H1 (cell line): ENCODE measurements around the gene PCYT2. TPM values are rescaled to one million over a fixed set of nuclear protein-coding genes. Genes with fewer than 3 reads are reported as not detected.

Experiments
- ASH2L ChIP-seq: fragments of 200-600, 300-600 bp; sonication (generic); IDR thresholded peaks from one replicate; pipeline ENCODE4 v1.7.1; 2017; ENCODE audit warnings: low read length
- EP300 ChIP-seq, 2 experiments: IDR thresholded peaks; 1 replicate in 1 of 2; 2 replicates in 1 of 2; pipeline ENCODE4 v1.6.1; 2011 to 2012; ENCODE audit warnings: low read depth in 2 of 2, low read length in 2 of 2, mild to moderate bottlenecking in 2 of 2, borderline replicate concordance in 1 of 2, inconsistent platforms in 1 of 2, moderate library complexity in 1 of 2
- EZH2 ChIP-seq: fragments of 200-600 bp; sonication (generic); IDR thresholded peaks from 2 replicates; pipeline ENCODE4 v1.7.1; 2012; ENCODE audit warnings: low read depth, mild to moderate bottlenecking, moderate library complexity, low read length, inconsistent platforms; ENCODE audit not compliant: severe bottlenecking
- GABPA ChIP-seq: IDR thresholded peaks from 2 replicates; pipeline ENCODE4 v1.6.1; 2011; ENCODE audit warnings: mild to moderate bottlenecking, low read length, moderate library complexity, borderline replicate concordance; ENCODE audit not compliant: insufficient read depth
- KDM1A ChIP-seq: fragments of 200-600, 300-600 bp; sonication (generic); IDR thresholded peaks from 2 replicates; pipeline ENCODE4 v1.7.1; 2016; ENCODE audit warnings: mild to moderate bottlenecking, low read length, borderline replicate concordance
- KDM4A ChIP-seq: IDR thresholded peaks from one replicate; pipeline ENCODE4 v1.7.1; 2012; ENCODE audit warnings: low read depth, mild to moderate bottlenecking, moderate library complexity, low read length, inconsistent platforms; ENCODE audit not compliant: severe bottlenecking
- KDM5A ChIP-seq: fragments of 200-600 bp; IDR thresholded peaks from 2 replicates; pipeline ENCODE4 v1.7.1; 2012; ENCODE audit warnings: mild to moderate bottlenecking, low read length, inconsistent platforms, mixed read lengths
- MAFK ChIP-seq: IDR thresholded peaks from 2 replicates; pipeline ENCODE4 v1.6.1; 2012; ENCODE audit warnings: low read depth, mild to moderate bottlenecking, improper control_type of control experiment, low read length
- RAD21 ChIP-seq, 2 experiments: IDR thresholded peaks in 1 of 2; conservative IDR thresholded peaks in 1 of 2; 2 replicates each; pipeline ENCODE4 v1.6.1; 2011; ENCODE audit warnings: low read depth in 2 of 2, low read length in 2 of 2, improper control_type of control experiment in 1 of 2, inconsistent platforms in 1 of 2, mild to moderate bottlenecking in 1 of 2, moderate library complexity in 1 of 2
- SP4 ChIP-seq: IDR thresholded peaks from 2 replicates; pipeline ENCODE4 v1.6.1; 2012; ENCODE audit warnings: low read length, inconsistent platforms
- SRF ChIP-seq: IDR thresholded peaks from 2 replicates; pipeline ENCODE4 v1.6.1; 2011; ENCODE audit warnings: mild to moderate bottlenecking, low read depth, low read length, moderate library complexity
- TBP ChIP-seq: IDR thresholded peaks from 2 replicates; pipeline ENCODE4 v1.6.1; 2011; ENCODE audit warnings: low read depth, low read length, improper control_type of control experiment
- TCF12 ChIP-seq: IDR thresholded peaks from 2 replicates; pipeline ENCODE4 v1.6.1; 2011; ENCODE audit warnings: low read depth, mild to moderate bottlenecking, low read length
- USF2 ChIP-seq: IDR thresholded peaks from 2 replicates; pipeline ENCODE4 v1.6.1; 2011; ENCODE audit warnings: low read length, improper control_type of control experiment
- YY1 ChIP-seq: IDR thresholded peaks from 2 replicates; pipeline ENCODE4 v1.6.1; 2011; ENCODE audit warnings: low read depth, mild to moderate bottlenecking, low read length
- polyA plus RNA-seq, 7 experiments: library from polyadenylated mRNA; depleted of rRNA in 3 of 7; stranded (reverse) in 5 of 7; unstranded in 2 of 7; fragments of >200 nt in 5 of 7; fragments of 200-250 nt in 2 of 7; gene quantifications; 1 replicate in 5 of 7; 2 replicates in 1 of 7; 4 replicates in 1 of 7; pipeline versions ENCODE4 v1.2.1 to v1.2.3, GENCODE V29; 2011 to 2013; ENCODE audit warnings: missing spikeins in 2 of 7, mixed read lengths in 2 of 7
- total RNA-seq: library from RNA; stranded (reverse); fragmentation: NEBNext Ultra II Directional; extraction: Animal tissue kit (Norgen Biotek cat#: 25700); gene quantifications from 2 replicates; pipeline ENCODE4 v1.2.1, GENCODE V29; 2021
- TF ChIP-seq, protein P1 (sequence below): IDR thresholded peaks from 2 replicates; pipeline ENCODE4 v1.6.1; 2012; ENCODE audit warnings: inconsistent platforms
- TF ChIP-seq, protein P2 (sequence below), 3 experiments: IDR thresholded peaks; 1 replicate in 2 of 3; 2 replicates in 1 of 3; pipeline versions ENCODE4 v1.5.1 to v1.6.1; 2011; ENCODE audit warnings: low read length in 3 of 3, mild to moderate bottlenecking in 3 of 3, inconsistent platforms in 2 of 3, low read depth in 1 of 3, moderate library complexity in 1 of 3; ENCODE audit not compliant: insufficient read depth in 1 of 3; ENCODE audit errors: control extremely low read depth in 1 of 3

The PCYT2 gene
- total and polyA plus RNA-seq, 2 of the 8 experiments (the other 6 are each of a cell fraction or from before 2014, with no cell fraction given), result 29.9 to 31.3 TPM

DNA sequence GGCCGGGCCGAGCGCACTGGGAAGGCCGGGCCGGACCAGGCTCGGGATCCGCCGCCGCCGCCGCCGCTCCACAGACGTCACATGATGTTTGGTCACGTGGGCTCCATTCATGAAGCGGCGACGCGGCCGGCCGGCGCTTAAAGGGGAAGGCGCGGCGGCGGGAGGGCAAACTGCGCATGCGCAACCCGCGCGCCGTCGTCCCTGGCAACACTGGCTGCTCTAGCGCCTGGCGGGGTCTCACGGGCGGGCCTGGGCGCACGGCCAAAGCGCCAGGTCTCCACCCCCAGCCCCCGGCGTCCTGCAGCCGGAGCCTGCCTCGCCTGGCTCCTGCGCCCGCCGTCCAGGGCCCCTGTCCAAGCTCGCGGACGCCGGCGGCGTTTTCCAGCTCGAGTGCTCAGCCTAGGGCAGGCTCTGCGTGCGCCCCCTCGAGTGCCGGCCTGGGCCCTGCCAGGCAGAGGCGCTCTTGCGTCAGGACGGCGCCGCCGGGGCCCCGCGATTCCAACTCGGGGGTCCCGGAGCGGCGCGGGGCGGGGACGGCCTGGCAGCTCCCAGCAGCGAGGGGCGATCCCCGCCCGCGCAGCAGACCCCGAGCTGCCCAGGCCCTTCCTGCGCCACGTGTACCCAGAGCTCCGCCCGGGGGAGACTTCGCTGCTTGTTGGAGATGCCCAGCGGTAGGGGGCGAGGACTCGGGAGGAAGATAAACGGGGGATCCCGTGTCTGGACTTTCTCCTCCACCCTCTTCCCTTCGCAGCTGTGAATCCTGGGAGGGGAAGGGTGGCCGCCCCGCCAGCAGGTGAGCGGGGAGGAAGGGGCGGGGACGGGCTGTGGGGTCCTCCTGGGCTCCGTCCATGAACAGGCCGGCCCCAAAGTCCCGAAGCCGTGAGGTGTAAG, 16.7 kb upstream of the PCYT2 start, which contains the start of gene MAFG (continued):
- TF ChIP-seq, protein P1, sequence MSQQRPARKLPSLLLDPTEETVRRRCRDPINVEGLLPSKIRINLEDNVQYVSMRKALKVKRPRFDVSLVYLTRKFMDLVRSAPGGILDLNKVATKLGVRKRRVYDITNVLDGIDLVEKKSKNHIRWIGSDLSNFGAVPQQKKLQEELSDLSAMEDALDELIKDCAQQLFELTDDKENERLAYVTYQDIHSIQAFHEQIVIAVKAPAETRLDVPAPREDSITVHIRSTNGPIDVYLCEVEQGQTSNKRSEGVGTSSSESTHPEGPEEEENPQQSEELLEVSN, result peak; percentile 16; the same call in 1 of the 2 replicates
- TF ChIP-seq USF2 (peak; percentile 98), RAD21 (IDR thresholded peaks at IDR 0.05 in 1 of 2, conservative IDR thresholded peaks at IDR 0.05 in 1 of 2; ENCODE audit: low read depth in 2 of 2, low read length in 2 of 2) (peak; percentile 42 to 69), YY1 (no peak), TCF12 (no peak), EZH2 (peak; percentile 37), GABPA (peak; percentile 49; the same call in 1 of the 2 replicates), SP4 (peak; percentile 86; the same call in 1 of the 2 replicates), EP300 (IDR thresholded peaks at IDR 0.05; ENCODE audit: borderline replicate concordance in 1 of 2, low read depth in 2 of 2, low read length in 2 of 2) (peak in 1 of 2 experiments; percentile 22; a peak in 1 of 3 replicates), KDM4A (peak; percentile 90), KDM1A (no peak), TBP (no peak), SRF (no peak), ASH2L (peak; percentile 54), KDM5A (0 out of 2 replicates have a peak, but pooled peaks have one; percentile 26), MAFK (no peak)
- TF ChIP-seq, protein P2, sequence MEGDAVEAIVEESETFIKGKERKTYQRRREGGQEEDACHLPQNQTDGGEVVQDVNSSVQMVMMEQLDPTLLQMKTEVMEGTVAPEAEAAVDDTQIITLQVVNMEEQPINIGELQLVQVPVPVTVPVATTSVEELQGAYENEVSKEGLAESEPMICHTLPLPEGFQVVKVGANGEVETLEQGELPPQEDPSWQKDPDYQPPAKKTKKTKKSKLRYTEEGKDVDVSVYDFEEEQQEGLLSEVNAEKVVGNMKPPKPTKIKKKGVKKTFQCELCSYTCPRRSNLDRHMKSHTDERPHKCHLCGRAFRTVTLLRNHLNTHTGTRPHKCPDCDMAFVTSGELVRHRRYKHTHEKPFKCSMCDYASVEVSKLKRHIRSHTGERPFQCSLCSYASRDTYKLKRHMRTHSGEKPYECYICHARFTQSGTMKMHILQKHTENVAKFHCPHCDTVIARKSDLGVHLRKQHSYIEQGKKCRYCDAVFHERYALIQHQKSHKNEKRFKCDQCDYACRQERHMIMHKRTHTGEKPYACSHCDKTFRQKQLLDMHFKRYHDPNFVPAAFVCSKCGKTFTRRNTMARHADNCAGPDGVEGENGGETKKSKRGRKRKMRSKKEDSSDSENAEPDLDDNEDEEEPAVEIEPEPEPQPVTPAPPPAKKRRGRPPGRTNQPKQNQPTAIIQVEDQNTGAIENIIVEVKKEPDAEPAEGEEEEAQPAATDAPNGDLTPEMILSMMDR (IDR thresholded peaks at IDR 0.05; ENCODE audit: control extremely low read depth in 1 of 3, insufficient read depth in 1 of 3, low read depth in 1 of 3, low read length in 3 of 3), result peak; percentile 60 to 65 (median 63)
